ENCODE measurements around the gene CHRNA10. TPM values are rescaled to one million over a fixed set of nuclear protein-coding genes. Genes with fewer than 3 reads are reported as not detected.
A peak's percentile ranks its signal among the peaks of the same experiment; 100 is the strongest.
"Not testable (repeated sequence)": the region's sequence is repeated elsewhere in the genome, so short reads cannot be mapped to it uniquely, and the experiment has no call there.

CHRNA10 gene
- total RNA-seq, 4 donors from 2014 or later: 1.9 to 5.4 (median 3.5) TPM

GRCh38 chr11:3645552-3645951 lies 25.6 kb downstream of the CHRNA10 start:
- Histone ChIP-seq H3K27me3 (peaks cover 0 to 3% of the 10 kb centered on the region in 2 donors), H3K4me1 (peaks cover 0 to 15% (median 5%) of the 10 kb centered on the region in 4 donors), H3K4me3 (no peak overlapping the region), H3K36me3 (no peaks in the 10 kb centered on the region), H3K9me3 (no peaks in the 10 kb centered on the region), H3K27ac (no peak overlapping the region)
- TF ChIP-seq POLR2A (IDR thresholded peaks at IDR 0.05) (no peak), CTCF (IDR thresholded peaks at IDR 0.05) (no peak)
- no peak for DNase-seq

GRCh38 chr11:3644817-3645235 lies 26.4 kb downstream of the CHRNA10 start, which contains the start of gene ART1:
TSS of gene ART1 (plus strand) at chr11:3645128. CDS start at chr11:3659214, 14,086 bp downstream.
- Histone ChIP-seq H3K27me3 (peaks cover 0 to 3% of the 10 kb centered on the region in 2 donors), H3K9me3 (no peaks in the 10 kb centered on the region), H3K4me3 (no peak within 1 kb of the TSS), H3K4me1 (peaks cover 0 to 15% (median 5%) of the 10 kb centered on the region in 4 donors), H3K36me3 (no peaks in the 10 kb centered on the region), H3K27ac (no peak within 1 kb of the TSS)
- no peak for DNase-seq
- peak in 1 of 6 experiments; percentile 9 for TF ChIP-seq CTCF (IDR thresholded peaks at IDR 0.05)
- no peak for TF ChIP-seq POLR2A (IDR thresholded peaks at IDR 0.05)

- not testable (repeated sequence) for H3K27ac ChIP-seq, H3K9me3 ChIP-seq, H3K27me3 ChIP-seq, DNase-seq, H3K36me3 ChIP-seq
- H3K4me3 ChIP-seq: peak overlapping the region in 2 of 4 donors; percentile 58 to 60
- H3K4me1 ChIP-seq: peaks cover 0 to 15% (median 5%) of the 10 kb centered on the region in 4 donors
Measured at GRCh38 chr11:3643102-3643546, 28.1 kb downstream of the CHRNA10 start.

GRCh38 chr11:3642071-3642951 lies 28.9 kb downstream of the CHRNA10 start:
- peak; percentile 25 to 82 (median 78) for DNase-seq
- Histone ChIP-seq H3K36me3 (no peaks in the 10 kb centered on the region), H3K4me1 (peaks cover 0 to 15% (median 5%) of the 10 kb centered on the region in 4 donors), H3K9me3 (no peaks in the 10 kb centered on the region), H3K27ac (peak overlapping the region in 2 of 4 donors; percentile 1 to 32), H3K4me3 (peak overlapping the region; percentile 32 to 60 (median 50)), H3K27me3 (no peaks in the 10 kb centered on the region)
- TF ChIP-seq POLR2A (IDR thresholded peaks at IDR 0.05): no peak
- TF ChIP-seq CTCF (IDR thresholded peaks at IDR 0.05): no peak

- no peak for TF ChIP-seq POLR2A (IDR thresholded peaks at IDR 0.05)
- no peak for TF ChIP-seq CTCF (IDR thresholded peaks at IDR 0.05)
- Histone ChIP-seq H3K27me3 (no peaks in the 10 kb centered on the region), H3K4me3 (peak within 1 kb of the TSS; percentile 32 to 60 (median 50)), H3K4me1 (peaks cover 0 to 15% (median 5%) of the 10 kb centered on the region in 4 donors), H3K9me3 (no peaks in the 10 kb centered on the region), H3K27ac (peak within 1 kb of the TSS in 2 of 4 donors; percentile 1 to 32), H3K36me3 (no peaks in the 10 kb centered on the region)
- DNase-seq: no peak
Measured at GRCh38 chr11:3641701-3642070, 29.5 kb downstream of the CHRNA10 start, which contains the start of gene ART5. TSS of gene ART5 (minus strand) at chr11:3641992. CDS start at chr11:3641862, 130 bp downstream.

- no peaks in the 10 kb centered on the region for H3K36me3 ChIP-seq
- peaks cover 0 to 15% (median 5%) of the 10 kb centered on the region in 4 donors for H3K4me1 ChIP-seq
- no peaks in the 10 kb centered on the region for H3K27me3 ChIP-seq
- no peak for TF ChIP-seq CTCF (IDR thresholded peaks at IDR 0.05)
- no peak for TF ChIP-seq POLR2A (IDR thresholded peaks at IDR 0.05)
- H3K4me3 ChIP-seq: no peak overlapping the region
- H3K9me3 ChIP-seq: no peaks in the 10 kb centered on the region
- no peak overlapping the region for H3K27ac ChIP-seq
- DNase-seq: no peak
Measured at GRCh38 chr11:3641191-3641590, 30.0 kb downstream of the CHRNA10 start.

Data from Peyer's patch (tissue), 4 donors.